ENCODE measurements around the gene PTPRN2. TPM values are rescaled to one million over a fixed set of nuclear protein-coding genes. Genes with fewer than 3 reads are reported as not detected.

PTPRN2 gene
- polyA plus RNA-seq, 4 donors: 1.6 to 11.7 (median 4.0) TPM

GRCh38 chr7:157712666-157713235 is 874.9 kb downstream of the PTPRN2 start:
- H3K27me3 ChIP-seq (ENCODE audit: control insufficient read depth in 3 of 3, insufficient read depth in 3 of 3, low read length in 3 of 3): no peaks in the 10 kb centered on the region
- no peak for DNase-seq
- no peak overlapping the region for H3K27ac ChIP-seq (ENCODE audit: low read depth in 1 of 3, low read length in 2 of 3)
- no peak for FAIRE-seq
- WGBS, 3 donors: 74 to 81% (median 78%) methylated on average over 14 to 15 of the region's 15 CpGs
- no peaks in the 10 kb centered on the region for H3K4me1 ChIP-seq (ENCODE audit: control insufficient read depth in 3 of 3, insufficient read depth in 2 of 3, low read depth in 1 of 3, low read length in 2 of 3)
- H3K4me3 ChIP-seq (ENCODE audit: low read depth in 1 of 3, low read length in 3 of 3): no peak overlapping the region
- no peaks in the 10 kb centered on the region for H3K36me3 ChIP-seq (ENCODE audit: control insufficient read depth in 3 of 3, insufficient read depth in 2 of 3, low read depth in 1 of 3, low read length in 3 of 3)
- peaks cover 0 to 4% of the 10 kb centered on the region in 2 donors for H3K9me3 ChIP-seq (ENCODE audit: control insufficient read depth in 2 of 2, insufficient read depth in 1 of 2, low read depth in 1 of 2, low read length in 1 of 2)

- FAIRE-seq: no peak
- Histone ChIP-seq H3K4me1 (ENCODE audit: control insufficient read depth in 3 of 3, insufficient read depth in 2 of 3, low read depth in 1 of 3, low read length in 2 of 3) (no peaks in the 10 kb centered on the region), H3K9me3 (ENCODE audit: control insufficient read depth in 2 of 2, insufficient read depth in 1 of 2, low read depth in 1 of 2, low read length in 1 of 2) (no peaks in the 10 kb centered on the region), H3K27me3 (ENCODE audit: control insufficient read depth in 3 of 3, insufficient read depth in 3 of 3, low read length in 3 of 3) (no peaks in the 10 kb centered on the region), H3K4me3 (ENCODE audit: low read depth in 1 of 3, low read length in 3 of 3) (no peak overlapping the region), H3K27ac (ENCODE audit: low read depth in 1 of 3, low read length in 2 of 3) (no peak overlapping the region), H3K36me3 (ENCODE audit: control insufficient read depth in 3 of 3, insufficient read depth in 2 of 3, low read depth in 1 of 3, low read length in 3 of 3) (no peaks in the 10 kb centered on the region)
- DNase-seq: no peak
- WGBS, 3 donors: 69 to 85% (median 72%) methylated on average over 9 to 26 of the region's 27 CpGs
Measured at GRCh38 chr7:157711353-157711888, 876.2 kb downstream of the PTPRN2 start.

GRCh38 chr7:157710396-157710795 is 877.2 kb downstream of the PTPRN2 start:
- no peak for FAIRE-seq

GRCh38 chr7:157709531-157710251 is 877.9 kb downstream of the PTPRN2 start:
- 85 to 86% (median 86%) methylated on average over 26 of the region's 26 CpGs for WGBS, 3 donors
- no peak for FAIRE-seq
- no peaks in the 10 kb centered on the region for H3K9me3 ChIP-seq (ENCODE audit: control insufficient read depth in 2 of 2, insufficient read depth in 1 of 2, low read depth in 1 of 2, low read length in 1 of 2)
- H3K4me1 ChIP-seq (ENCODE audit: control insufficient read depth in 3 of 3, insufficient read depth in 2 of 3, low read depth in 1 of 3, low read length in 2 of 3): no peaks in the 10 kb centered on the region
- H3K27ac ChIP-seq (ENCODE audit: low read depth in 1 of 3, low read length in 2 of 3): no peak overlapping the region
- no peak for DNase-seq
- peaks cover 0 to 3% (median 0%) of the 10 kb centered on the region in 3 donors for H3K27me3 ChIP-seq (ENCODE audit: control insufficient read depth in 3 of 3, insufficient read depth in 3 of 3, low read length in 3 of 3)
- no peaks in the 10 kb centered on the region for H3K36me3 ChIP-seq (ENCODE audit: control insufficient read depth in 3 of 3, insufficient read depth in 2 of 3, low read depth in 1 of 3, low read length in 3 of 3)
- no peak overlapping the region for H3K4me3 ChIP-seq (ENCODE audit: low read depth in 1 of 3, low read length in 3 of 3)

More at GRCh38 chr7:157710396-157710795, 877.2 kb downstream of the PTPRN2 start:
- Histone ChIP-seq H3K4me1 (ENCODE audit: control insufficient read depth in 3 of 3, insufficient read depth in 2 of 3, low read depth in 1 of 3, low read length in 2 of 3) (no peaks in the 10 kb centered on the region), H3K27me3 (ENCODE audit: control insufficient read depth in 3 of 3, insufficient read depth in 3 of 3, low read length in 3 of 3) (peaks cover 0 to 3% (median 0%) of the 10 kb centered on the region in 3 donors), H3K4me3 (ENCODE audit: low read depth in 1 of 3, low read length in 3 of 3) (no peak overlapping the region), H3K27ac (ENCODE audit: low read depth in 1 of 3, low read length in 2 of 3) (no peak overlapping the region), H3K9me3 (ENCODE audit: control insufficient read depth in 2 of 2, insufficient read depth in 1 of 2, low read depth in 1 of 2, low read length in 1 of 2) (no peaks in the 10 kb centered on the region), H3K36me3 (ENCODE audit: control insufficient read depth in 3 of 3, insufficient read depth in 2 of 3, low read depth in 1 of 3, low read length in 3 of 3) (no peaks in the 10 kb centered on the region)
- WGBS, 3 donors: 79 to 90% (median 83%) methylated on average over 13 to 14 of the region's 14 CpGs
- DNase-seq: no peak

GRCh38 chr7:157708919-157709295 is 878.7 kb downstream of the PTPRN2 start:
- Histone ChIP-seq H3K27ac (ENCODE audit: low read depth in 1 of 3, low read length in 2 of 3) (no peak overlapping the region), H3K4me3 (ENCODE audit: low read depth in 1 of 3, low read length in 3 of 3) (no peak overlapping the region), H3K36me3 (ENCODE audit: control insufficient read depth in 3 of 3, insufficient read depth in 2 of 3, low read depth in 1 of 3, low read length in 3 of 3) (no peaks in the 10 kb centered on the region), H3K9me3 (ENCODE audit: control insufficient read depth in 2 of 2, insufficient read depth in 1 of 2, low read depth in 1 of 2, low read length in 1 of 2) (no peaks in the 10 kb centered on the region), H3K27me3 (ENCODE audit: control insufficient read depth in 3 of 3, insufficient read depth in 3 of 3, low read length in 3 of 3) (peaks cover 0 to 3% (median 0%) of the 10 kb centered on the region in 3 donors), H3K4me1 (ENCODE audit: control insufficient read depth in 3 of 3, insufficient read depth in 2 of 3, low read depth in 1 of 3, low read length in 2 of 3) (no peaks in the 10 kb centered on the region)
- DNase-seq: no peak
- WGBS, 3 donors: 67 to 72% (median 69%) methylated on average over 9 of the region's 9 CpGs
- FAIRE-seq: no peak

- Histone ChIP-seq H3K36me3 (ENCODE audit: control insufficient read depth in 3 of 3, insufficient read depth in 2 of 3, low read depth in 1 of 3, low read length in 3 of 3) (no peaks in the 10 kb centered on the region), H3K27me3 (ENCODE audit: control insufficient read depth in 3 of 3, insufficient read depth in 3 of 3, low read length in 3 of 3) (peaks cover 0 to 3% (median 0%) of the 10 kb centered on the region in 3 donors), H3K9me3 (ENCODE audit: control insufficient read depth in 2 of 2, insufficient read depth in 1 of 2, low read depth in 1 of 2, low read length in 1 of 2) (no peaks in the 10 kb centered on the region), H3K4me1 (ENCODE audit: control insufficient read depth in 3 of 3, insufficient read depth in 2 of 3, low read depth in 1 of 3, low read length in 2 of 3) (no peaks in the 10 kb centered on the region), H3K4me3 (ENCODE audit: low read depth in 1 of 3, low read length in 3 of 3) (no peak overlapping the region), H3K27ac (ENCODE audit: low read depth in 1 of 3, low read length in 2 of 3) (no peak overlapping the region)
- FAIRE-seq (no peak), DNase-seq (no peak)
- 67 to 69% (median 69%) methylated on average over 23 of the region's 23 CpGs for WGBS, 3 donors
Measured at GRCh38 chr7:157707983-157708918, 879.4 kb downstream of the PTPRN2 start.

- H3K4me3 ChIP-seq (ENCODE audit: low read depth in 1 of 3, low read length in 3 of 3): no peak overlapping the region
- FAIRE-seq (no peak), DNase-seq (no peak)
- H3K27ac ChIP-seq (ENCODE audit: low read depth in 1 of 3, low read length in 2 of 3): no peak overlapping the region
- no peaks in the 10 kb centered on the region for H3K9me3 ChIP-seq (ENCODE audit: control insufficient read depth in 2 of 2, insufficient read depth in 1 of 2, low read depth in 1 of 2, low read length in 1 of 2)
- peaks cover 0 to 9% (median 0%) of the 10 kb centered on the region in 3 donors for H3K27me3 ChIP-seq (ENCODE audit: control insufficient read depth in 3 of 3, insufficient read depth in 3 of 3, low read length in 3 of 3)
- H3K4me1 ChIP-seq (ENCODE audit: control insufficient read depth in 3 of 3, insufficient read depth in 2 of 3, low read depth in 1 of 3, low read length in 2 of 3): no peaks in the 10 kb centered on the region
- no peaks in the 10 kb centered on the region for H3K36me3 ChIP-seq (ENCODE audit: control insufficient read depth in 3 of 3, insufficient read depth in 2 of 3, low read depth in 1 of 3, low read length in 3 of 3)
- 68 to 79% (median 73%) methylated on average over 9 of the region's 9 CpGs for WGBS, 3 donors
Measured at GRCh38 chr7:157704365-157704764, 883.3 kb downstream of the PTPRN2 start.

- Histone ChIP-seq H3K4me3 (ENCODE audit: low read depth in 1 of 3, low read length in 3 of 3) (no peak overlapping the region), H3K27me3 (ENCODE audit: control insufficient read depth in 3 of 3, insufficient read depth in 3 of 3, low read length in 3 of 3) (peaks cover 0 to 9% (median 0%) of the 10 kb centered on the region in 3 donors), H3K9me3 (ENCODE audit: control insufficient read depth in 2 of 2, insufficient read depth in 1 of 2, low read depth in 1 of 2, low read length in 1 of 2) (no peaks in the 10 kb centered on the region), H3K27ac (ENCODE audit: low read depth in 1 of 3, low read length in 2 of 3) (no peak overlapping the region), H3K4me1 (ENCODE audit: control insufficient read depth in 3 of 3, insufficient read depth in 2 of 3, low read depth in 1 of 3, low read length in 2 of 3) (no peaks in the 10 kb centered on the region), H3K36me3 (ENCODE audit: control insufficient read depth in 3 of 3, insufficient read depth in 2 of 3, low read depth in 1 of 3, low read length in 3 of 3) (no peaks in the 10 kb centered on the region)
- WGBS, 3 donors: 73 to 83% (median 75%) methylated on average over 20 to 21 of the region's 21 CpGs
- FAIRE-seq: no peak
- DNase-seq: no peak
Measured at GRCh38 chr7:157703534-157704195, 884.0 kb downstream of the PTPRN2 start.
